Neural progenitor cell (in vitro differentiated cells): ENCODE data around the gene STXBP4.

Experiments
- CTCF ChIP-seq: fragments of 200-600 bp; sonication (generic); IDR thresholded peaks from 2 replicates; pipeline ENCODE4 v1.5.1; 2017; ENCODE audit warnings: antibody characterized with exemption, mild to moderate bottlenecking
- EZH2 ChIP-seq: fragments of 200-600 bp; sonication (generic); IDR thresholded peaks from 2 replicates; pipeline ENCODE4 v1.6.1; 2017; ENCODE audit warnings: antibody characterized with exemption, mild to moderate bottlenecking, moderate library complexity
- EZH2phosphoT487 ChIP-seq: fragments of 200-600 bp; sonication (generic); IDR thresholded peaks from 2 replicates; pipeline ENCODE4 v1.6.1; 2017; ENCODE audit warnings: antibody characterized with exemption

- TF ChIP-seq EZH2 (no peak), CTCF (no peak), EZH2phosphoT487 (no peak)
These were observed 23.8 kb upstream of the STXBP4 start for GRCh38 chr17:54944796-54945195.
